ENCODE measurements around the gene GET4.
"Not testable (repeated sequence)": the region's sequence is repeated elsewhere in the genome, so short reads cannot be mapped to it uniquely, and the experiment has no call there.

GET4 gene

DNA sequence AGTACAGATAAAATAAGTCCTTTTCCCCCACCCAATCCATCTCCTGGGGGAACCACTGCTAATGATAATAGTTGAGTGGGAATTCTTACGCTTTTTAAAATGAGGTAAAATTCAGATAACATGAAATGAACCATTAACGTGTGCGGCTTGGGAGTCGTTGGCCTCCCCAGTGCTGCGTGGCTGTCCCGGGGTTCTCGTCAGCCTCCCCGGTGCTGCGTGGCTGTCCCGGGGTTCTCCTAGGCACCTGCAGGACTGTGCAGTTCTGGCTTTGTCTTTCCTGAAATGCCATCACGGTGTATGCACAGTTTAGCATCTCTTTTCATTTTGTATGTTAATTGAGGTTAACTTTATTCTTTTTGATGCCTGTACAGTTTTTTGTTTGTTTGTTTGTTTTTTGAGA lies 30.6 kb upstream of the GET4 start:
- DNase-seq (ENCODE audit: low read depth) = no peak

DNA sequence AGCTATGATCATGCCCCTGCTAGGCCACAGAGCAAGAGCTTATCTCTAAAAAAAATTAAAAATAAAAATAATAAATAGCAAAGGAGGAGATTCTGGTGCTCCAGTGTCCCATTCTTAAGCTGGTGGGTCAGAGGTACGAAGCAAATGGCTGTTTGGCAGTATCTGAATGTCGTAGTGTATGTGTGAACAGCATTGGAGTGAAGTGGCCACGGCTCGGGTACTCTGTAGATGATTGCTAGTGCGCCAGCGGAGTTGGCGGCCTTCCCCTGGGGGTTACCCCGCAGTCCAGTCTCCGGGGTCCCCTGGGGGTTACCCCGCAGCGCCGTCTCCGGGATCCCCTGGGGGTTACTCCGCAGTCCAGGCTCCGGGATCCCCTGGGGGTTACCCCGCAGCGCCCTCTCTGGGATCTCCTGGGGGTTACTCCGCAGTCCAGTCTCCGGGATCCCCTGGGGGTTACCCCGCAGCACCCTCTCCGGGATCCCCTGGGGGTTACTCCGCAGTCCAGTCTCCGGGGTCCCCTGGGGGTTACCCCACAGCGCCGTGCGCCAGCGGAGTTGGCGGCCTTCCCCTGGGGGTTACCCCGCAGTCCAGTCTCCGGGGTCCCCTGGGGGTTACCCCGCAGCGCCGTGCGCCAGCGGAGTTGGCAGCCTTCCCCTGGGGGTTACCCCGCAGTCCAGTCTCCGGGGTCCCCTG lies 29.2 kb upstream of the GET4 start:
- not testable (repeated sequence) for DNase-seq (ENCODE audit: low read depth)

DNA sequence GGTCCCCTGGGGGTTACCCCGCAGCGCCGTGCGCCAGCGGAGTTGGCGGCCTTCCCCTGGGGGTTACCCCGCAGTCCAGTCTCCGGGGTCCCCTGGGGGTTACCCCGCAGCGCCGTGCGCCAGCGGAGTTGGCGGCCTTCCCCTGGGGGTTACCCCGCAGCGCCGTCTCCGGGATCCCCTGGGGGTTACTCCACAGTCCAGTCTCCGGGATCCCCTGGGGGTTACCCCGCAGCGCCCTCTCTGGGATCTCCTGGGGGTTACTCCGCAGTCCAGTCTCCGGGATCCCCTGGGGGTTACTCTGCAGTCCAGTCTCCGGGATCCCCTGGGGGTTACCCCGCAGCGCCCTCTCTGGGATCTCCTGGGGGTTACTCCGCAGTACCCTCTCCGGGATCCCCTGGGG lies 28.6 kb upstream of the GET4 start:
- not testable (repeated sequence) for DNase-seq (ENCODE audit: low read depth)

DNA sequence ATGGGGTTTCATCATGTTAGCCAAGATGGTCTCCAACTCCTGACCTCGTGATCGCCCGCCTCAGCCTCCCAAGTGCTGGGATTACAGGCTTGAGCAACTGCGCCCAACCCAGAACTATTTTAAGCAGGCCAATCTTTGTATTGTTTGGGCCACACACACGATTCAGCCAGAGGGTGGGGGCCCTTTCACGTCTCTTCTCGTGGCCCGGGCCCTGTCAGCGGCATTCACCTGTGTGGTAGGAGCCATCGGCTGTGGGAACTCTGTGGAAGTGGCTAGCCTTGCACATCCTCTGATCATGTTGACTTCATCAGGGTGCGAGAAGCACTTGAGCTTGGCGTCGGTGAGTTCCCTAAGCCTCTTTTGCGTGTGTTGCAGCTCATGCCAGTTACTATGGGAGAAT lies 27.2 kb upstream of the GET4 start:
- DNase-seq (ENCODE audit: low read depth) = no peak

DNA sequence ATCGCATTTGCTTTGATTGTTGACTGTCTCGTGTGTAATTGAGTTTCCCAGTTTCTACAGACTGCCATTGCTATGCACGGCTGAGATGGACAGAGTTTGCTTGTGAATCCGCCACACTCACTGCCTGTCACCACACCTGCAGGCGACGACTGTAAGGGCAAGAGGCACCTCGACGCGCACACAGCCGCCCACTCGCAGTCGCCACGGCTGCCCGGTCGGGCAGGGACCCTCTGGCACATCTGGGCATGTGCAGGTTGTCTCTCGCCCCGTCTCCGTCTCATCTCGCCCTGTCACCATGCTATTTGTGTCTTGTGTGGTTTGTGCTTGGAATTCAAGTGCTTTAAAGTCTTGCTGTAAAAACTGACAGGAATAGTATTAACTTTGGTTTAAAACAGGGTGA lies 26.6 kb upstream of the GET4 start:
- DNase-seq (ENCODE audit: low read depth) = no peak

DNA sequence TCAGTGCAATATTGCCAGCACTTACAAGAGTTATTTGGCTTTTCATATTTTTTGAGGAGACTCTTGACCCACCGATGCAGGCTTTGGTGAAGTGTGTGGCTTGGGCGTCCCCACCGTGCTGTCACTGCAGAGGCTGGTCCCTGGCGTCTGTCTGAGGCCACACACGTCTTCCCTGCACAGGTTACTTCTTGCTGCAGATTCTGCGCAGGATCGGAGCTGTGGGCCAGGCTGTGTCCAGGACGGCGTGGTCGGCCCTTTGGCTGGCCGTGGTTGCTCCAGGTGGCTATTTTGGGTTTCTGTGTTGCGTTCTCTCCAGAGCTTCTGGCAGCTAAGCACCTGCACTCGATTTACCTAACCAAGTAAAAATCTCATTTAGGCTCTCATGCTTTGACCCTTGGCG lies 25.1 kb upstream of the GET4 start:
- DNase-seq (ENCODE audit: low read depth) = no peak

DNA sequence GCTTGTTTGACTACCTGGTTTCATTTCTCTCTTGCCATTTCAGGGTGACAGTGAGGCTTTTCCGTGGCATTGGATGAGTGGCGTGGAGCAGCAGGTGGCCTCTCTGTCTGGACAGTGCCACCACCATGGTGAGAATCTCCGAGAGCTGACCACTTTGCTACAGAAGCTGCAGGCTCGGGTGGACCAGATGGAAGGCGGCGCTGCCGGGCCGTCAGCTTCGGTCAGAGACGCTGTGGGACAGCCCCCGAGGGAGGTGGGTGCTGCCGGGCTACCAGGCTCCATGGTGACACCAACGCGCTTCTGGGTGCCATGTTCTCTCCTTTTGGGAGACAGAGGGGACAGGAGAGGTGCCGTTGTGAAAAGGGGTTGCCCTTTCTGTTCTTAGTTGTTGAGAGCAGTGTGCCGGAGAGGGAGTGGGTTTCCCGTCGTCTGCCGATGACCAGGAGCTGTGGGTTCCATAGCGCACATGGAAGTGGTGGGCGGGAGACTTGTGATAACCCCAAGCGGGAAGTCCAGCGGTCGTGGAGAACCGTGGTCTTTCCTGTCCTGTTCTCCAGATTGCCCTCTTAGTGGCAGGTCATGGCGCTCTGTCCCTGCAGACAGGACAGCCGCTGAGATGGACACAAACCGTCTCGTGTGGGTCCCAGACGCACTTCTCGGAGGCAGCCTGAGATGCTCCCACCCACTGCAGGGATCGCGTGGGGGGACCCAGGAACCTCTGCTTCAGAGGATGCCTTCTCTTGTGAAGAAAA lies 22.8 kb upstream of the GET4 start:
- no peak for DNase-seq (ENCODE audit: low read depth)

DNA sequence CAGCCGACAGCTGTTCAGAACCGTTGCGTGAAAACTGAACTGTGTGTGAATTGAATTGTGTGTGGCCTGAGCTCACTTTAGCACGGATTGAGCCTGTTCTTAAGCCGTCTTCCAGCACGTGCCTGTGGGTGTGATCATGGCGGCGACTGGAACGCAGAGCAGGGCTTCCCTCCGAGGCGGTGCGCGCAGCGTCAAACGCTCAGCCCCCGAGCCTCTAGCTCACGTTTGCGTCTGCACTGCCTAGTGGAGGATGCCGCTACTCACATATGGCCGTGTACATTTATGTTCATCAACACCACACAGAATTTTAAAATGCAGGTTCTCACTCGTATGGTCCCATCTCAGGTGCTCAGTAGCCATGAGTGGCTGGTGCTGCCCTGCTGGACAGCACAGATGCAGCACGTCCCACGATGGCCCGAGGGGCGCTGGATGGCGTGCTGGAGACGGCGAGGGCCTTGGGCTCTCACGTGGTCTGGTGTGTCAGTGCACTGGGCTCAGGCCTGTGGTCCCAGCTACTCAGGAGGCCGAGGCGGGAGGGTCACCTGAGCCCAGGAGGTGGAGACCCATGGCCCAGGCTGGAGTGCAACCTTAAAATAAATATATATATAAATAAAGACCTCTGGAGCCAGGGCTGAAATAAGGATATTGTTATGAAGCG lies 22.1 kb upstream of the GET4 start:
- no peak for DNase-seq (ENCODE audit: low read depth)

DNA sequence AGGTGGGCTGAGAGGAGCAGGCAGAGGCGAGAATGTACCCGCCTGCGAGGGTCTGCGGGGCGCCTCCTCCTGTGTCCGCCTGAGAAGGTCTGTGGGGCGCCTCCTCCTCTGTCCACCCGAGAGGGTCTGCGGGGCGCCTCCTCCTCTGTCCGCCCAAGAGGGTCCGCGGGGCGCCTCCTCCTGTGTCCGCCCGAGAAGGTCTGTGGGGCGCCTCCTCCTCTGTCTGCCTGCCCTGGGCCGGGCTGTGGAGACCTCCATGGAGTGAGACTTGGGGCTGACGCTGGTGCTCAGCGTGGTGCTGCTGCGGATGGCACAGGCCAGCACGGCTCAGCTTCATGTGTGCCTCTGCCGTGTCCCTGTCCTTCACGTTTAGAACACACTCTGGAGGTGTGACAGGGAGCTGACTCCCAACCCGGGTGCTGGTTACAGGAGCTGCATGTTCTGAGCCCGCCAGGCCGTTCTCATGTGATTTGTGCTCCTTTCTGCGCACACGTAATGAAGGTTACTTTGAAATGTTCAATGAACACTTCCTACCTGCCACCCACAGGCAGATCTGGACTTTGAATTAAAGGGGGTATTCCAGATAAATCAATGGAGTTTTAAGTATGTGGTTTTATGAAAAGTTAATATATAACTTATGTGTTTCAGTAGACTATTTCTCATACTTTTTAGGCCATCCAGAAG lies 20.5 kb upstream of the GET4 start:
- DNase-seq (ENCODE audit: low read depth) = no peak

DNA sequence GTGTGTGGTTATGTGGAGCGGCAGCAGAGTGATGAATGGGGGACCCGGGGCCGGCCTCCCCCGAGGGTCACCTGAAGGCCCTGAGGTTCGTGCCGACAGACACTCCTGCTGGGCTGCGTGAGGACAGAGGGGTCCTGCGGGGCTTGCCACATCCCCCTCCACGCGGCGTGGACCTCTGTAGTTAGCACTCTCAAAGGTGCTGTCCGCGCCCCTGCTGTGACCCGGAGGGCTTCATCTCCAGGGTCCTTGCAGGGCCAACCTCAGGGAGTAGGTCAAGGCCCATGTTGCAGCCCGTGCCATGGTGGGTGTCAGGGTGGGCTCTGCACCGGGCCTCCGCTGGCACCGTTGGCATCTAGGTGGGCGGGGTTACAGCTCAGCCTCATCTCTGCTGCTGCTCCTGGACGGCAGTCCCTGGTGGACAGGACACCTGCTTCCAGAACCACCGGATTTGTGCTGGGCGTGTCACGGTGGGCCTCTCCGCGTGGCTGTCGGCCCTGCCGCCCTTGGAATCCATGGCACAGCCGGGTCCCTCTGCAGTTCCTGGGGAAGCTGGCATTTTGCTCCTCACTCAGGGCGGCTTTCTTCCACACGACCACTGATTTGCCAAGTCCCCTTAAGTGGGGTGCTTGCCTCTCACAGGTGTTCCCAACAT lies 19.8 kb upstream of the GET4 start:
- no peak for DNase-seq (ENCODE audit: low read depth)

DNA sequence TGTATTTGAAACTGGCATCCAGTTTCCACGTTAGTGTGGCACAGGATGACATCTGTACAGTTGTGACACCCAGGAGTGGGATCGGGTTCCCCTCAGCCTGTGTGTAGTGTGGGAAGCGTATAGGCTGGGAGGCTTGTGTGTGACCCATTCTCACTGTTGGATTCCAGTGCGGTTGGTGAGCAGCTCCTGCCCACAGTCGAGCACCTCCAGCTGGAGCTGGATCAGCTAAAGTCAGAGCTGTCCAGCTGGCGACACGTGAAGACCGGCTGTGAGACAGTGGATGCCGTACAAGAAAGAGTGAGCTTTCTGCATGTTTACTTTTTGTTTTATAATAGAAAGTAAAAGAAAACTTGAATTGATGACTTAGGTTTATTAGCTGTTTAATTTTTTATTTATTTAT lies 18.7 kb upstream of the GET4 start:
- no peak for DNase-seq (ENCODE audit: low read depth)

DNA sequence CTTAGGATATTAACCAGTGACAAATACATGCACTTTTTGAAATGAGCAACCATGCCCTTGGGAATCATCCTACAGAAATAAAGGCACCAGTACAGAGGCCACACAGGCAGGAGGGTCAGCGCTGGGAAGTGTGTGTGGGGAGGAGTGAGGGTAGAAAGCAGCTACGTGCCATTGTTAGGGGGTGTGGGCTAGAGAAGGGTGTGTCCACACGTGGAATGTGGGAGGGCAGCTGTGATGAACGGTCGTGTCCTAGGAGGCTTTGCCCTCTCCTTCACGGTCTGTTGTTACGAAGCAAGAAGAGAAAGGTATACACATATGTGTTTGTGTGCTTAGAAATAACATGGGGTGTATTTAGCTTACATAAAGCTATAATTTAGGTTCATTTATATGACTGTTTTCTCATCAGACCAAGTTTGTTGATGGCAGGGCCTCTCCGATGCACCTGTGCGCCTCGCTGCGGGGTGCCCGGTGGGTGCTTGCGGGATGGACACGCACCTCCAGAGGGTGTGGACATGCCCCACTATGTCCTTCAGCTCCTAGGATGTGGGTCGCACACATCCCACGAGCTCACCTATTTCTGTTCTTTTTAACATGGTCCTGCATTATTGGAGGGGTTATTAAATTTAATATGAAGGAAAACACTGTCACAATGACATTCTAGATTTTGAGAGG lies 16.9 kb upstream of the GET4 start:
- no peak for DNase-seq (ENCODE audit: low read depth)

DNA sequence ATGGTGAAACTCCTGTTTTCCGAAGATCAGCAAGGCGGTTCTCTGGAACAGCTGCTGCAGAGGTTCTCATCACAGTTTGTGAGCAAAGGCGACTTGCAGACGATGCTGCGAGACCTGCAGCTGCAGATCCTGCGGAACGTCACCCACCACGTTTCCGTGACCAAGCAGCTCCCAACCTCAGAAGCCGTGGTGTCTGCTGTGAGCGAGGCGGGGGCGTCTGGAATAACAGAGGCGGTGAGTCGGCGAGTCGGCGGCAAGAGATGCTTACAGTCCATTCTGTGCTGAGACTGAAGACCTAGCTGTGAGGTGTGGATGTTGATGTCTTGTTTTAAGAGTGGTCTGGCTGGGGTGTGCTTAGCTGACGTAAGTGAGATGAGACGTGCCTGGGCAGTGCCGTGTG lies 16.2 kb upstream of the GET4 start:
- DNase-seq (ENCODE audit: low read depth) = no peak

DNA sequence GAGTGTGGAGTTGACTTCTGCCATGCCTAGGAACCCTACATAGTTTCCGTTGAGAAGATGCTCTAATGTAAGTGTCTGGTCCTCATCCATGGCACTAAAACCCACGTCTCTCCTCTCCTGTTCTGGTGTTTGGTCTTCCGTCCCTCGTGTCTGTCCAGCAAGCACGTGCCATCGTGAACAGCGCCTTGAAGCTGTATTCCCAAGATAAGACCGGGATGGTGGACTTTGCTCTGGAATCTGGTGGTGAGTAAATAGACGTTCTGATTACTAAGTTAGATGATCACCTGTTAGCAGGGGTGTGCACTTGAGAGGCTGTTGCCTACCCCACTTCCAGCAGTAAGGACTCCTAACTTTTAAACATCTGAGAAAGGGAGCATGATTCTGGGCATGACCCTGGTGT lies 15.1 kb upstream of the GET4 start:
- no peak for DNase-seq (ENCODE audit: low read depth)

DNA sequence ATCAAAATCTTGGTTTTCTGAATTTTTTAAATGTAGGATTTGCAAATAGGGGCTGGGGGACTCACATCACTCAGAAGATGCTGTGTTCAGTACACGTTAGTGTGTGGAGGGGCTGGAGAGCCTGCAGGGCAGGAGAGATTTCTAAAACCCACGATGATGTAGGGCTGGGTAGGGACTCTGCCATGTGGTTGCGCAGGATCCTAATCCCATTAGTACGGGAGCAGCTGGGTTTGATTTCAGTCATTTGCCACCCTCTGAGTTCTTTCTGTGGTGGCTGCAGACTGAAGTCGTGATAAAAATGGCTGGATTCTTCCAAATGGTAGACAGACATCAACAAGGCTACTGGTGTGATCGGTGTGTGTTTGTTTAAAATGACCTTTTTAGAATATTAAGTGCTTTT lies 14.2 kb upstream of the GET4 start:
- no peak for DNase-seq (ENCODE audit: low read depth)

DNA sequence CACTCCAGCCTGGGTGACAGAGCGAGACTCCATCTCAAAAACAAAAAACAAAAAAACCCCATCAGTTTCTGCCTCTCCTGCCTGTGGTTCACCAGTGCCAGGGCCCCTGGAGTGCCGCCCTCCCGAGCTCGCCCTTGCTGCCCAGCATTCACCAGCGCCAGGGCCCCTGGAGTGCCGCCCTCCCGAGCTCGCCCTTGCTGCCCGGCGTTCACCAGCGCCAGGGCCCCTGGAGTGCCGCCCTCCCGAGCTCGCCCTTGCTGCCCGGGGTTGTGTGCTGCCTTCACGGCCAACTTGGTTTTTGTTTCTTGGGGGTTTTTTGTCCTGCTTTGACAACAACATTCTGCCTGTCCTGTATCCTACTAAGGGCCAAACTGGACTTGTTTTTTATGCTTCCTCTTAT lies 13.2 kb upstream of the GET4 start:
- DNase-seq (ENCODE audit: low read depth) = no peak

DNA sequence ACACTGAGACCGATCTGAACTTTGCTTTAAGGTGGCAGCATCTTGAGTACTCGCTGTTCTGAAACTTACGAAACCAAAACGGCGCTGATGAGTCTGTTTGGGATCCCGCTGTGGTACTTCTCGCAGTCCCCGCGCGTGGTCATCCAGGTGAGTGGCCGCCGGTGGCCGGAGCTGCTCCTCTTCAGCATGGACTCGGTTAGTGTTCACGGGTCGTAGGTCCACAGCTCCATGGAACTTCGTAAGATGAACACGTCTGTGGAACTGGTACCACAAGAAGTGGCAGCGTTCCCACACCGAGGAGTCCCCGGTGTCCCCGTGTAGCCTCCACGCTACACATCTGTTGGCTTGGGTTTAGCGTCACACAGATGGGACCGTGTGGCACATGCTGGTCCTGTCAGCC lies 10.4 kb upstream of the GET4 start:
- DNase-seq (ENCODE audit: low read depth) = no peak

DNA sequence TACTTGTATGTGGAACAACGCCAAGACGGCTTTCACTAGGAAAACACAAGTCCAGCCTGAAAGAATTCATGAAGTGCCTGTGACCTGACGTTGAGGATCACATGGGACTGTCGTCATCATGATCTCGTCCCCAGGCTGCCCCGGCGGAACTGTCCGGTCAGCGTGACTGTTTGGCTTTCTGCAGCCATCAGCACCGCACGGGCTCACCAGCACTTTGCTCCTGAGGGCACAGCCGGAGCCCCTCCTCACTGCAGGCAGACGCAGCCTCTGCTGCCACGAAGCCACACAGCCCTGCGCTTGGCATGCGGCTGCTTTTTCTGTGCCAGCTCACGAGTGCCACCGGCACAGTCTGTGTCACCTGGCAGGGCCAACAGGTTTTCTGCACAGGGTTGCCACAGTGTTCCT lies 9.4 kb upstream of the GET4 start:
- no peak for DNase-seq (ENCODE audit: low read depth)

DNA sequence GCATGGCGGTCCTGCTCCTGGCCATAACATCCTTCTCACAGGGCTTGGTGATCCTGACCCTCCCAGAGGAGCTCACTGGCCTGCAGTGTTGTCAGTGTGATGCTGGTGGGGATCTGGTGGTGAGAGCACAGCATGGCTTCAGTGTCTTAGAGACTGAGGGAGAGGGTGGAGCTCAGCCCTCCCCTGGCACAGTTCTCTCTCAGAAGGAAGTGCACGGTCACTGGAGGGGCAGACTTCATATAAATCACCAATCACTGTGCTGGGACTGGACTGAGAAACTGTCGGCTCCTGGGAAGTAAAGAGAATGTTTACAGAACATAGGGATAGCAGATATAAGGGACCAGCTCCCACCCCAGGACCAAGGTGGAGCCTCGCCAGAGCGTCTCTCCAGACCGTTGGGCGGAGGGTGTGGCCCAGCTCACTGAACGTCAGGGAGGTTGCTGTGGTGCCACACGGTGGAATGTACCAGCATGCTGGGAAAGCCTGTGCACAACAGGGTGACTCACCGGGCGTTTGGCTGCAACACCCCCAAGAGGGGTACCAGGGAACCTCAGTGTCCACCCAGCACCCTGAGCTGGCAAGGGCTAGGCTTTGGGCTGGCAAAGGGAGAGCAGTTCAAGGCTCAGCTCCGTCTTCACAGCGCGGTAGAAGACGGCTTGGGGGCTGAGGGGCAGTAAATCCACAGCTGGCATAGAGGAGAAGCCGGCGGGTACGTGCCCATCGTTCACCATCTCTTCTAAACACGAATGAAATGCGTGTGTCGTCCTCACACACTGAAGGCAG lies 8.8 kb upstream of the GET4 start:
- DNase-seq (ENCODE audit: low read depth) = no peak

DNA sequence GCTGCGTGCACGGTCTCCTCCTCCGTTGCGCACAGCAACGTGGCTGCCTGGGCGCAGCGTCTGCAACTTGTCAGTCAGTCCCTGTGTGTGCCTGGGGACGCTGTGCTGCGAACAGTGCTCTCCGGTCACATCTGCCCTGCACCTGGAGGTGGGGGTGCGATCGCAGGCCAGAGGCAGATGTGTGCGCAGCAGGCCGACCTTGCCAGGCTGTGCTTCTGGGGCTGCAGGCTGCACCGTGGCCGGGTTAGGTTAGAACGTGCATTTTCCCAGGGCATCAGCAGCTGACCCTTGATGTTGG lies 8.2 kb upstream of the GET4 start:
- DNase-seq (ENCODE audit: low read depth) = no peak

DNA sequence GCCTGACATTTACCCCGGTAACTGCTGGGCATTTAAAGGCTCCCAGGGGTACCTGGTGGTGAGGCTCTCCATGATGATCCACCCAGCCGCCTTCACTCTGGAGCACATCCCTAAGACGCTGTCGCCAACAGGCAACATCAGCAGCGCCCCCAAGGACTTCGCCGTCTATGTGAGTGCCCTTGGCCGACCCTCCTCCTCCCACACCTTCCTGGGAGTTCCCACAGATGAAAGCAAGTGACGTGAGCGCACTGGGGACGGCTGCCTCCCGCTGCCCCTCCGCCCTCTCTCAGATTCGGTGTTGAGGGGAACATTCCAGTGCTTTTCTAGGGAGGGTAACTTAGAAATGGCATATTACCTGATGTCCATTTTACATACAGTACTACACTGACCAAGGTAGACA lies 7.0 kb upstream of the GET4 start:
- DNase-seq (ENCODE audit: low read depth) = no peak

All from HS-5 (cell line).